ENCODE results near the gene BIK. TPM values are rescaled to one million over a fixed set of nuclear protein-coding genes. Genes with fewer than 3 reads are reported as not detected.

Gene BIK
- total RNA-seq, 1 donor from 2014 or later, result 9.9 TPM

DNA sequence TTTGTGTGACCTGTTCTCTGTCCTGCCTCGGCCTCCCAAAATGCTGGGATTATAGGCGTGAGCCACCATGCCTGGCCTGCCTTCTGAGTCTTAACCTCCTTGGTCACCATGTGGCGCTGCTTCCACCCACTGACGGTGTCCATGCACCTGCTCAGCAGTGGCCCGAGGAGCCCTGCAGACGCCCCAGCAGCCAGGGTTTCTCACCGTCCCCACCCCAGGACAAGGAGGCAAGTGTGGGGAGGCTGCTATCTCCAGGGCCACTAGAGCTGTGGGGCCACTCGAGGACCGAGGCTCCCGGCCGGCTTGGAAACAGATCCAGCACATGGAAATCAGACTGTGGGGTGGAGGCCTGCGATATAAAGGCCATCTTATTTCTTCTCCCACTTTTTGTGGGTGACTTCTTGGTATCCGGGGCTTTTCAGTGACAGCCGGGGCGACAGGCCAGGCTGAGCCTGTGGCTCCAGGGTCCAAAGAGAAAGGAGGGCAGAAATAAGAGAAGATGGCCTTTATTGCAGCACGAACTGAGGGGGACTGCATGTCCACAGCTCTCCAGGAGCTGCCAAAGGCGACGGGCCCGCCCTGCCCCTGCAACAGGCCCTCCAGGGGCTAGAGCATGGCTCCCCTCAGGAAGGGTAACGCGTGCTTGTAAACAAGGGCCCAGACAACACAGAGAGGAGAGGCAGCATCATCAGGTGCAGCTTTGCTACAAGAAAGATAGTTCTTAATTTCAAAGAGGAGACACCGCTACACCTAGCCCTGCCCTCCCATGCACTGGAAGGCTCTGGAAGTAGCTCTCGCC is 55.8 kb downstream of the BIK start:
- DNase-seq (ENCODE audit: low spot score in 2 of 2, unreplicated experiment in 2 of 2), result no peak
- peaks cover 4% of the 10 kb centered on the region for H3K4me1 Mint-ChIP-seq
- peaks cover 11% of the 10 kb centered on the region for H3K36me3 Mint-ChIP-seq
- H3K27me3 Mint-ChIP-seq (ENCODE audit: low read depth), result no peaks in the 10 kb centered on the region
- H3K27ac Mint-ChIP-seq, result no peak overlapping the region
- no peak for TF ChIP-seq CTCF (IDR thresholded peaks at IDR 0.05; ENCODE audit: unreplicated experiment)
- no peak overlapping the region for H3K4me3 Mint-ChIP-seq
- H3K9me3 Mint-ChIP-seq, result no peaks in the 10 kb centered on the region

DNA sequence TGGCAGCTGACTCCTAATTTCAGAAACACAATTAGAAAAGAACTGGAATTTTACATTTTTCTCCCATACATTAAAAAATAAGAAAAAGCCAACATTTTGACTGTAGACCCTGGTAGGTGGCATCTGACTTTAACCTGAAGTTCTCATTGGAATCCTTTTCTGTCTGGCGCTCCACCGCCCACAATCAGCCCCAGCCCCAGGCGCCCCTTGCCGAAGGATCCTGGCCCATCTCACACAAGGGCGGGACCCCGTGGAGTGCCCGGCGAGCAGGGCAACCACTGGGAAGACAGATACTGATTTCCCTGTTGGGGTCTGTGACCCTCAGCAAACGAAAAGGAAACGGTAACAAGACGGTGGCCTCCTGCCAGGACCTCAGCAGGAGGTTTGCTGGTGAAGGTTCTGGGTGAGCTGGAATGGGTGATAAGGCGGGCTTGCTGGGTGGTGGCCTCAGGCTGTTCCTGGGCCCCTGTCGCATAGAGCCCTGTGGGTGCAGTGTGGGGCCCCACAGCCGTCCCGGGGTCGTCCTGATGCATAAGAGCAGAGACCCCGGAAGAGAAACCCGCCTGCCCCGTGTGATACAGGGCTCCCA is 56.5 kb downstream of the BIK start:
- no peak overlapping the region for H3K27ac Mint-ChIP-seq
- H3K36me3 Mint-ChIP-seq, result peaks cover 11% of the 10 kb centered on the region
- H3K9me3 Mint-ChIP-seq, result no peaks in the 10 kb centered on the region
- DNase-seq (ENCODE audit: low spot score in 2 of 2, unreplicated experiment in 2 of 2), result no peak
- H3K27me3 Mint-ChIP-seq (ENCODE audit: low read depth), result no peaks in the 10 kb centered on the region
- H3K4me3 Mint-ChIP-seq, result no peak overlapping the region
- no peak for TF ChIP-seq CTCF (IDR thresholded peaks at IDR 0.05; ENCODE audit: unreplicated experiment)
- peaks cover 4% of the 10 kb centered on the region for H3K4me1 Mint-ChIP-seq

DNA sequence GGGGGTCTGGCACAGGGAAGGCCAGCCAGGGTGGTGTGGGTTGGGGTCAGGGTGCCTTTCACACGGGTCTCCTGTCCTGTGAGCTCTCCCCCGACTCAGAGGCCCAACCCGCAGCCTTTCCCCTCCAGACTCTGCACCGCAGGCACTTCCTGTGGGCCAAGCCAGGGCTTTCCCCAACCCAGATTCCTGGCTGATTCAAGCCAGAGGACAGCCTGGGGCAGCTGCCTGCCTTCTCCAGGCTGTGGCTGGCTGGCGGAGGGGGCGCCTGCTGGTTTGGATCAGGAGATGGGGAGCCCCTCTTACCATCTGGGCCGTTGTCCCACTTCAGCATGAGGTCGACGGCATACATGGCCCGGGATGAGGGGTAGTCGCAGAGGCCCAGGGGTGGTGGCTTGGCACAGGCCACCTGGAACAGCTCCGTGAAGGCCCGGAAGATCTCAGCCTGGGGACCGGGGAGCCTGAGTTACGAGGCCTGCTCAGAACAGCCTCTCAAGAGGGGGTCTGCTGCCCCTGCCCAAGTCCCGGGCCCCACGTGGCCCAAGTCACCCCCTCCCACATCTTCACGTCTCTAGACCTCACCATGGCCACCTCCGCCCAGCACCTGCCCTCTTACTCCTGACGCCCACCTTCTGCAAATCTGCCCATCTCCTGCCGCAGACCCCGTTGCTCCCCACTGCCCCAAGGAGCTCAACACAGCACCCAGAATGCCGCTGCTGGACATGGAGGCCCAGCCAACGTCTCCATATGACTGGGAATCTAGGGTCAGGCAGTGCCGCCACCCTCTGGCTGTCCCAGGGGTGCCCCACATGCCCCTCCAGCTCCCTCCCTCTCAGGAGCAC is 58.1 kb downstream of the BIK start:
- Mint-ChIP-seq H3K4me3 (no peak overlapping the region), H3K36me3 (peaks cover 17% of the 10 kb centered on the region)

DNA sequence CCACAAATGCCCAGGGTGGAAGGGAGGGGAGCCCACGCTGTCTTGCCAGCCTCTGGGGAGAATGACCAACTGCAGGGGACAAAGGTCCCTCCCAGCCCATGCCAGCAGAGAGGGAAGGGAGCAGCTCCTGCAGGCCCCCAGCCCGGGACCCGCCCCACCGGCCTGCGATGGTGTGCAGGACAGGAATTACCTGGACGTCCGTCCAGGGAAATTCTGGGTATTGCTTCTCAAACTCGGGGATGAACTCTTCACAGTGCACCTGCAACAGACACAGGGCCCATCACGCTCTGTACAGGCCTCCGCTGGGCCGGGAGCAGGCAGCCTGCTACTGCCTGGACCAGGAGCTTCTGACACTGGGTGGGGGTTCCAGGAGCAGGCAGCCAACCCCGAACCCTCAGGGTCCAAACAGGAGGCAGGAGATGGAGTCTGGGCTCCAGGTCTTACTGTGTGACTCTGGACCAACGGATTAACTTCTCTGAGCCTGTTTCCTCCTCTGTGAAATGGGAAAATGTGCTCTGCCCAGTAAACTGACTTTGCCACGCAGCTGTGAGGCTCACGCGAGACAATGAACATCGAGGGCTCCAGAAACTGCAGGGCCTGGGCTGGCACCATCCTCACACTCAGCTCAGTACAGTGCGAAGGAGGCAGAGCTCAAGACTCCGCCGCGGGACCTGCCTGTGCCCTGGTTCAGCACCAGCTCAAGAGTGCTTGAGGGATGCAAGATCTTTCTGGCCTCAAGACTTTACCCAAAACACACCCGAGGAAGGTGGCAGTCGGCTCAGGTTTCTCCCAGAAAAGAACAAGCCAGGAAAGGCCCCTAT is 59.0 kb downstream of the BIK start:
- Mint-ChIP-seq H3K4me3 (no peak overlapping the region), H3K36me3 (peaks cover 17% of the 10 kb centered on the region), H3K27ac (no peak overlapping the region), H3K9me3 (no peaks in the 10 kb centered on the region), H3K4me1 (peaks cover under 1% of the 10 kb centered on the region), H3K27me3 (ENCODE audit: low read depth) (no peaks in the 10 kb centered on the region)
- DNase-seq (ENCODE audit: low spot score in 2 of 2, unreplicated experiment in 2 of 2), result no peak
- no peak for TF ChIP-seq CTCF (IDR thresholded peaks at IDR 0.05; ENCODE audit: unreplicated experiment)

More for the DNA sequence above, 58.1 kb downstream of the BIK start:
- no peak for TF ChIP-seq CTCF (IDR thresholded peaks at IDR 0.05; ENCODE audit: unreplicated experiment)
- Mint-ChIP-seq H3K27ac (no peak overlapping the region), H3K27me3 (ENCODE audit: low read depth) (no peaks in the 10 kb centered on the region), H3K4me1 (peaks cover 4% of the 10 kb centered on the region), H3K9me3 (no peaks in the 10 kb centered on the region)
- DNase-seq (ENCODE audit: low spot score in 2 of 2, unreplicated experiment in 2 of 2), result no peak

- Mint-ChIP-seq H3K4me3 (no peak overlapping the region), H3K36me3 (peaks cover 17% of the 10 kb centered on the region), H3K4me1 (no peaks in the 10 kb centered on the region), H3K9me3 (no peaks in the 10 kb centered on the region), H3K27me3 (ENCODE audit: low read depth) (no peaks in the 10 kb centered on the region), H3K27ac (no peak overlapping the region)
- DNase-seq (ENCODE audit: low spot score in 2 of 2, unreplicated experiment in 2 of 2), result no peak
- no peak for TF ChIP-seq CTCF (IDR thresholded peaks at IDR 0.05; ENCODE audit: unreplicated experiment)
These were observed 59.6 kb downstream of the BIK start for GRCh38 chr22:43170131-43170480.
